ENCODE measurements around the gene CRISP1. TPM values are rescaled to one million over a fixed set of nuclear protein-coding genes. Genes with fewer than 3 reads are reported as not detected.

CRISP1 gene
- total and polyA plus RNA-seq, 2 of the 4 experiments (the other 2 are of a cell fraction) = not detected

DNA sequence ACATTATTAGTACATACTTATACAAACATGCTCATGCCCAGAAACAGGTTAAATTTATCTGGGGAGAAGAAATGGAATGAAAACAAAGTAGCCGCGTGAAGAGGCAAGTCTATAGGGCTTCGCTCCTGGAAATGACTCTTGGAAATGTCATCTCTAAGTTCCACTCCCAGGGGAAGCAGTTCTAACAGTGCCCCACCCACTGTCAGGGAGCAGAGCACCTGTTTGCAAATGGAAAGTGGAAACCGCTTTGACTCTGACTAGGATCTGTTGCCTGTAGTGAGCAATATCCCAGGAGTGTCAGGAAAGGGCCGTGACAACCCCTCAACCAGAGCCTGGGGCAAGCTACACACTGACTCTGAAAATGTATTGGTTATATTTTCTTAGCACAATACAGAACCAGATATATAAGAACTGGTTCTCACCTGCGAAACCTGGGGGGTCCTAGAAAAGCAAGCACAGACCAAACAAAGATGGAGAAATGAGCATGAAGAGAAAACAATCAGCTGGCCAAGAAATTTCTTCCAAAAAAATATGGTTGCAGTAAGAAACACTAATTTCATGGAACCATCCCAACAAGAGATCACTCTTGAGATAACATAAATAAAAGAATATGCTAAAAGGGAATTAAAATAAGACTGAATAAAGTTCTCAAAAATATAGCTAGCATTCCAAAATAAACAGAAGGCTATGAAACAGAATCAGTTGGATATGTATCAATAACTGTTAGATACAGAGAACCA, 47.5 kb upstream of the CRISP1 start:
- no peaks in the 10 kb centered on the region for H3K4me1 ChIP-seq (ENCODE audit: control insufficient read depth, insufficient read depth, low read length)
- no peak overlapping the region for H3K4ac ChIP-seq (ENCODE audit: low read depth, low read length)
- DNase-seq (no peak), ATAC-seq (ENCODE audit: low read depth) (no peak)
- no peak overlapping the region for H3K4me3 ChIP-seq (ENCODE audit: insufficient read depth, low read depth, low read length)
- no CpG with 5 or more reads among the region's 6 CpGs for WGBS, 2 experiments (ENCODE audit: extremely low coverage in 2 of 2, insufficient read length in 1 of 2)
- no TSS peak for BruUV-seq (replicated peaks)
- dilution Hi-C loops (cut with HindIII; ENCODE audit: low sequenced_read_pairs, unreplicated experiment) = no loop called here
- H2AK5ac ChIP-seq (ENCODE audit: low read depth, low read length) = no peak overlapping the region
- no peak overlapping the region for H2BK120ac ChIP-seq (ENCODE audit: low read depth, low read length)
- intact Hi-C loops (cut with micrococcal nuclease) = no loop called here
- H3K9me1 ChIP-seq (ENCODE audit: insufficient read depth, low read length) = no peaks in the 10 kb centered on the region
- H4K91ac ChIP-seq (ENCODE audit: insufficient read depth, low read depth, low read length) = no peak overlapping the region
- no peak overlapping the region for H4K5ac ChIP-seq (ENCODE audit: low read depth, low read length)
- no peaks in the 10 kb centered on the region for H3K9me3 ChIP-seq (ENCODE audit: control insufficient read depth, insufficient read depth, low read length)
- H3K27ac ChIP-seq (ENCODE audit: insufficient read depth, low read length) = no peak overlapping the region
- in situ Hi-C loops (cut with MboI; ENCODE audit: low sequenced_read_pairs) = no loop called here
- H2BK15ac ChIP-seq (ENCODE audit: low read depth, low read length) = no peak overlapping the region
- H3K27me3 ChIP-seq (ENCODE audit: control insufficient read depth, insufficient read depth, low read length) = no peaks in the 10 kb centered on the region
- no peak overlapping the region for H3K23ac ChIP-seq (ENCODE audit: low read depth, low read length)
- H4K20me1 ChIP-seq (ENCODE audit: insufficient read depth, low read length) = no peaks in the 10 kb centered on the region
- no peak overlapping the region for H3K9ac ChIP-seq (ENCODE audit: low read depth, low read length)
- H2BK5ac ChIP-seq (ENCODE audit: low read depth, low read length, poor library complexity, severe bottlenecking) = no peak overlapping the region
- no peak overlapping the region for H3K4me2 ChIP-seq (ENCODE audit: low read depth, low read length)
- CTCF ChIA-PET = no interaction called here
- no peak overlapping the region for H3K56ac ChIP-seq (ENCODE audit: extremely low read depth, insufficient read depth, low read length)
- H3K79me1 ChIP-seq (ENCODE audit: low read depth in 1 of 2, low read length in 2 of 2) = no peaks in the 10 kb centered on the region
- H2BK20ac ChIP-seq (ENCODE audit: low read depth, low read length) = no peak overlapping the region
- H3K18ac ChIP-seq (ENCODE audit: low read depth, low read length) = no peak overlapping the region
- no peak overlapping the region for H2AFZ ChIP-seq (replicated peaks; ENCODE audit: low read length, poor library complexity)
- POLR2A ChIA-PET (ENCODE audit: unreplicated experiment) = no interaction called here
- H2AK9ac ChIP-seq (replicated peaks; ENCODE audit: low read depth, low read length, poor library complexity) = no peak overlapping the region
- H4K8ac ChIP-seq (ENCODE audit: low read depth in 2 of 2, low read length in 2 of 2) = no peak overlapping the region
- no peaks in the 10 kb centered on the region for H3K36me3 ChIP-seq (ENCODE audit: control insufficient read depth, insufficient read depth, low read length)
- TF ChIP-seq POLR2A (IDR thresholded peaks at IDR 0.05; ENCODE audit: low read depth, low read length) = no peak
- no peak for TF ChIP-seq MXI1 (IDR thresholded peaks at IDR 0.05; ENCODE audit: borderline replicate concordance, low read depth, low read length)
- no peak for TF ChIP-seq FOS (IDR thresholded peaks at IDR 0.05; ENCODE audit: low read depth, low read length)
- TF ChIP-seq SMC3 (IDR thresholded peaks at IDR 0.05; ENCODE audit: low read depth, low read length) = no peak
- TF ChIP-seq RAD21 (IDR thresholded peaks at IDR 0.05; ENCODE audit: low read length) = no peak
- TF ChIP-seq NFE2L2 (IDR thresholded peaks at IDR 0.05; ENCODE audit: low read depth, low read length) = no peak
- no peak for TF ChIP-seq RCOR1 (IDR thresholded peaks at IDR 0.05; ENCODE audit: insufficient replicate concordance, low read length)
- TF ChIP-seq, protein P1, sequence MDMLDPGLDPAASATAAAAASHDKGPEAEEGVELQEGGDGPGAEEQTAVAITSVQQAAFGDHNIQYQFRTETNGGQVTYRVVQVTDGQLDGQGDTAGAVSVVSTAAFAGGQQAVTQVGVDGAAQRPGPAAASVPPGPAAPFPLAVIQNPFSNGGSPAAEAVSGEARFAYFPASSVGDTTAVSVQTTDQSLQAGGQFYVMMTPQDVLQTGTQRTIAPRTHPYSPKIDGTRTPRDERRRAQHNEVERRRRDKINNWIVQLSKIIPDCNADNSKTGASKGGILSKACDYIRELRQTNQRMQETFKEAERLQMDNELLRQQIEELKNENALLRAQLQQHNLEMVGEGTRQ (IDR thresholded peaks at IDR 0.05; ENCODE audit: low read depth, low read length) = no peak
- no peak for TF ChIP-seq MAZ (IDR thresholded peaks at IDR 0.05; ENCODE audit: borderline replicate concordance, low read depth, low read length)
- no peak for TF ChIP-seq MAFK (IDR thresholded peaks at IDR 0.05; ENCODE audit: low read depth, low read length)
- TF ChIP-seq RFX5 (IDR thresholded peaks at IDR 0.05; ENCODE audit: low read depth, low read length) = no peak
- TF ChIP-seq, protein P2, sequence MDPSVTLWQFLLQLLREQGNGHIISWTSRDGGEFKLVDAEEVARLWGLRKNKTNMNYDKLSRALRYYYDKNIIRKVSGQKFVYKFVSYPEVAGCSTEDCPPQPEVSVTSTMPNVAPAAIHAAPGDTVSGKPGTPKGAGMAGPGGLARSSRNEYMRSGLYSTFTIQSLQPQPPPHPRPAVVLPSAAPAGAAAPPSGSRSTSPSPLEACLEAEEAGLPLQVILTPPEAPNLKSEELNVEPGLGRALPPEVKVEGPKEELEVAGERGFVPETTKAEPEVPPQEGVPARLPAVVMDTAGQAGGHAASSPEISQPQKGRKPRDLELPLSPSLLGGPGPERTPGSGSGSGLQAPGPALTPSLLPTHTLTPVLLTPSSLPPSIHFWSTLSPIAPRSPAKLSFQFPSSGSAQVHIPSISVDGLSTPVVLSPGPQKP (IDR thresholded peaks at IDR 0.05; ENCODE audit: borderline replicate concordance, low read depth, low read length) = no peak
- TF ChIP-seq CHD1 (IDR thresholded peaks at IDR 0.05; ENCODE audit: low read depth, low read length) = no peak
- TF ChIP-seq CEBPB (IDR thresholded peaks at IDR 0.05; ENCODE audit: low read depth, low read length) = no peak
- no peak overlapping the region for H3K14ac ChIP-seq (replicated peaks; ENCODE audit: low read depth, low read length)

Measured in IMR-90 (cell line).